Hepatocyte (in vitro differentiated cells): ENCODE measurements around the gene UBXN7. TPM values are rescaled to one million over a fixed set of nuclear protein-coding genes. Genes with fewer than 3 reads are reported as not detected.

Experiments used
- DNase-seq: peaks from one replicate; pipeline ENCODE4 v3.0.0-alpha.2; 2016; ENCODE audit warnings: low spot score
- H2AFZ ChIP-seq: fragments of 200-600 bp; sonication (generic); 2 replicates; pipeline ENCODE4 v1.6.0; 2016; ENCODE audit warnings: antibody characterized with exemption, mild to moderate bottlenecking
- H3K27ac ChIP-seq: fragments of 200-600 bp; sonication (generic); 2 replicates; pipeline ENCODE4 v1.5.1; 2016; ENCODE audit warnings: mild to moderate bottlenecking
- H3K27me3 ChIP-seq: fragments of 200-600 bp; sonication (generic); 2 replicates; pipeline ENCODE4 v1.6.1; 2016
- H3K36me3 ChIP-seq: fragments of 200-600 bp; sonication (generic); replicated peaks from 2 replicates; pipeline ENCODE4 v1.5.1; 2016; ENCODE audit warnings: low read depth; ENCODE audit not compliant: insufficient read depth
- H3K4me1 ChIP-seq: fragments of 200-600 bp; sonication (generic); 2 replicates; pipeline ENCODE4 v1.5.1; 2016; ENCODE audit warnings: mild to moderate bottlenecking, moderate library complexity; ENCODE audit not compliant: insufficient read depth
- H3K4me2 ChIP-seq: fragments of 200-600 bp; sonication (generic); 2 replicates; pipeline ENCODE4 v1.6.0; 2016
- H3K4me3 ChIP-seq: fragments of 200-600 bp; sonication (generic); 2 replicates; pipeline ENCODE4 v1.5.1; 2016; ENCODE audit warnings: mild to moderate bottlenecking
- H3K79me2 ChIP-seq: fragments of 200-600 bp; sonication (generic); 2 replicates; pipeline ENCODE4 v1.6.0; 2017; ENCODE audit warnings: mild to moderate bottlenecking
- H3K9me2 ChIP-seq: fragments of 200-600 bp; sonication (generic); replicated peaks from 2 replicates; pipeline ENCODE4 v1.6.0; 2017; ENCODE audit warnings: mild to moderate bottlenecking; ENCODE audit not compliant: insufficient read depth
- H3K9me3 ChIP-seq: fragments of 200-600 bp; sonication (generic); 2 replicates; pipeline ENCODE4 v1.5.1; 2016; ENCODE audit warnings: low read depth, mild to moderate bottlenecking
- H4K20me1 ChIP-seq: fragments of 200-600 bp; sonication (generic); 2 replicates; pipeline ENCODE4 v1.6.0; 2016; ENCODE audit warnings: mild to moderate bottlenecking; ENCODE audit not compliant: insufficient read depth, poor library complexity, severe bottlenecking
- CTCF ChIP-seq: fragments of 200-600 bp; sonication (generic); IDR thresholded peaks from 2 replicates; pipeline ENCODE4 v1.5.1; 2016; ENCODE audit warnings: antibody characterized with exemption, mild to moderate bottlenecking; ENCODE audit not compliant: poor library complexity
- EZH2 ChIP-seq: fragments of 200-600 bp; sonication (generic); IDR thresholded peaks from 2 replicates; pipeline ENCODE4 v1.6.1; 2016; ENCODE audit warnings: antibody characterized with exemption, mild to moderate bottlenecking, borderline replicate concordance
- EZH2phosphoT487 ChIP-seq: fragments of 200-600 bp; sonication (generic); IDR thresholded peaks from one replicate; pipeline ENCODE4 v1.6.1; 2018; ENCODE audit warnings: antibody characterized with exemption, mild to moderate bottlenecking, low read depth, moderate library complexity; ENCODE audit not compliant: unreplicated experiment, severe bottlenecking
- WGBS: methylation state at CpG from one replicate; pipeline ENCODE4 v1.1.6; 2016; ENCODE audit warnings: low lambda C conversion rate; ENCODE audit errors: missing lambda C conversion rate; 5-methylcytosine and 5-hydroxymethylcytosine counted together
- polyA plus RNA-seq: library from polyadenylated mRNA; unstranded; fragments of >200 nt; fragmentation: Nextera tagmentation; extraction: Ambion mirVana; gene quantifications from 2 replicates; pipeline ENCODE4 v1.2.1, GENCODE V29; 2016
- total RNA-seq: library from RNA; depleted of rRNA; stranded (reverse); fragments of >200 nt; gene quantifications from 2 replicates; pipeline ENCODE4 v1.2.3, GENCODE V29; 2014

Gene UBXN7
- total and polyA plus RNA-seq, 2 experiments from 2014 or later = 18.6 to 32.4 TPM

- DNase-seq = no peak
- Histone ChIP-seq H3K4me2 (no peak overlapping the region), H3K79me2 (peaks cover 16% of the 10 kb centered on the region), H3K9me2 (no peaks in the 10 kb centered on the region), H3K4me1 (no peaks in the 10 kb centered on the region), H2AFZ (no peak overlapping the region), H4K20me1 (peaks cover 7% of the 10 kb centered on the region), H3K27ac (no peak overlapping the region), H3K9me3 (no peaks in the 10 kb centered on the region), H3K4me3 (no peak overlapping the region), H3K27me3 (no peaks in the 10 kb centered on the region), H3K36me3 (no peaks in the 10 kb centered on the region)
- TF ChIP-seq CTCF (no peak), EZH2phosphoT487 (no peak), EZH2 (no peak)
- WGBS = 96% methylated on average over 3 of the region's 3 CpGs
These were observed 53.9 kb downstream of the UBXN7 start for GRCh38 chr3:196378146-196378841.

GRCh38 chr3:196377321-196377720 lies 54.9 kb downstream of the UBXN7 start:
- H3K9me2 ChIP-seq = no peaks in the 10 kb centered on the region
- H3K27me3 ChIP-seq = no peaks in the 10 kb centered on the region
- peaks cover 7% of the 10 kb centered on the region for H4K20me1 ChIP-seq
- H3K4me3 ChIP-seq = no peak overlapping the region
- H3K4me2 ChIP-seq = no peak overlapping the region
- no peak for TF ChIP-seq EZH2
- TF ChIP-seq CTCF = no peak
- no peak for TF ChIP-seq EZH2phosphoT487
- H3K79me2 ChIP-seq = peaks cover 17% of the 10 kb centered on the region
- H3K36me3 ChIP-seq = no peaks in the 10 kb centered on the region
- H3K4me1 ChIP-seq = no peaks in the 10 kb centered on the region
- H3K9me3 ChIP-seq = no peaks in the 10 kb centered on the region
- WGBS = 79% methylated on average over 5 of the region's 5 CpGs
- no peak for DNase-seq
- no peak overlapping the region for H2AFZ ChIP-seq
- H3K27ac ChIP-seq = no peak overlapping the region

DNA sequence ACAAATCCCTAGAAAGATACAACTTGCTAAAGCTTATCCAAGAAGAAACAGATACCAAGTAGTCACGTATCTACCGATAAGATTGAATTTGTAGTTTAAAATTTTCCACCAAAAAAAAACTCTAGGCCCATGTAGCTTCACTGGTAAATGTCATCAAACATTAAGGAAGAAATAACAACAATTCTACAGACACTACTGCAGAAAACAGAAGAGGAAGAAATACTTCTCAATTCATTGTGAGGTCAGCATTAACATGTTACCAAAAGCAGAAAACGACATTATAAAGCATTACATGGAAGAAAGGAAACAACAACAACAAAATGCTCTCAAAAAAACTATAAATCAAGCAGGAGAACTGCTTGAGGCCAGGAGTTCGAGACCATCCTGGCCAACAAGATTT lies 66.5 kb downstream of the UBXN7 start:
- H3K4me2 ChIP-seq = no peak overlapping the region
- no peaks in the 10 kb centered on the region for H4K20me1 ChIP-seq
- no peaks in the 10 kb centered on the region for H3K27me3 ChIP-seq
- H3K9me2 ChIP-seq = no peaks in the 10 kb centered on the region
- H3K4me1 ChIP-seq = no peaks in the 10 kb centered on the region
- H3K27ac ChIP-seq = no peak overlapping the region
- H3K9me3 ChIP-seq = no peaks in the 10 kb centered on the region
- WGBS = 95% methylated on average over 4 of the region's 4 CpGs
- no peak overlapping the region for H3K4me3 ChIP-seq
- DNase-seq = no peak
- no peaks in the 10 kb centered on the region for H3K36me3 ChIP-seq
- H2AFZ ChIP-seq = no peak overlapping the region
- H3K79me2 ChIP-seq = peaks cover 3% of the 10 kb centered on the region
- no peak for TF ChIP-seq EZH2
- no peak for TF ChIP-seq CTCF
- no peak for TF ChIP-seq EZH2phosphoT487
